Measurements from ENCODE around the gene ZNF620. TPM values are rescaled to one million over a fixed set of nuclear protein-coding genes. Genes with fewer than 3 reads are reported as not detected.
A peak's percentile ranks its signal among the peaks of the same experiment; 100 is the strongest.

Gene ZNF620
- total and polyA plus RNA-seq, 5 experiments from 2014 or later, result 3.1 to 4.1 (median 3.9) TPM

DNA sequence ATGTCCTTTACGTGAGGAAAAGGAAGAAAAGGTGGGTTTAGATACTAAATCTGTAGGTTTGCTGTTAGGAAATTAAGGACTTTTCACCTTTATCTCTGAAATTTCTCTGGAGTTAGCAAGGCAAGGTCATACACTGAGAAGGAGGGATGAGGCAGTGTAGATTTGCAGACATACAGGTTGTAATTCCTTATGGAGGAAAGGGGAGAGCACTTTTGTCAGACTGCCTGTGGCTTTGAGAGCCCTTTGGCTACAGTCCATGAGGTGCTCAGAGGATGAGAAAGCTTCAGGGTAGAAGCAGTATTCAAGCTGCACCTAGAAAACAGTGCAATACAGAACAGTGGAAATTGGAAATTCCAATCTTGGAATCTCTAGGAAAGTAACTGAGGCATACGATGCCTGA is 40.4 kb upstream of the ZNF620 start:
- no peak for DNase-seq
- Mint-ChIP-seq H3K27me3 (no peaks in the 10 kb centered on the region), H3K4me1 (peaks cover 20 to 42% (median 26%) of the 10 kb centered on the region in 4 donors), H3K27ac (peak overlapping the region in 8 of 10 donors; percentile 9 to 84 (median 62)), H3K4me3 (peak overlapping the region in 2 of 10 donors; percentile 16 to 55), H3K36me3 (peaks cover 7 to 57% (median 21%) of the 10 kb centered on the region in 3 donors), H3K9me3 (peaks cover 0 to 7% (median 0%) of the 10 kb centered on the region in 9 donors)
- no peak for ATAC-seq
- POLR2A ChIA-PET, result interaction anchor here (0.7 to 2.4 kb wide), 5 partner anchors 11 to 19 kb away, joined by 3 to 8 read pairs (median 3); partner anchors contain the start of gene ZNF619

DNA sequence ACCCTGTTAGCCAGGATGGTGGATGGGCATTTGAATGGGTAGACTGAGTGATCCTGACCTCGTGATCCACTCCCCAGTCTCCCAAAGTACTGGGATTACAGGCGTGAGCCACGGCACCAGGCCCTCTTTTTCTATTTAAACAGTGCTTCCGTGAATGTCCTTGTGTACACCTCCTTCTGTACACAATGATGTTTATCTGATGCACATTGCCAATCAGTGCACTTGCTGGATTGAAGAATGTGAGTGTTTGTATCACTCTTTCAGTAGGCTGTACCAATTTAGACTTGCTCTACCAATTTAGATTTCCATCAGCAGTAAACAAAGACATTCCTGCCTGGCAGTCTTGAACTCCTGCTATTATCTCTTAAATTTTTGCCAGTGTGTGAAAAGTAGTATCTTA is 37.8 kb upstream of the ZNF620 start:
- Mint-ChIP-seq H3K36me3 (peaks cover 4 to 31% (median 10%) of the 10 kb centered on the region in 3 donors), H3K27ac (peak overlapping the region in 1 of 10 donors; percentile 64), H3K27me3 (no peaks in the 10 kb centered on the region), H3K9me3 (peaks cover 0 to 7% (median 0%) of the 10 kb centered on the region in 9 donors), H3K4me1 (peaks cover 18 to 32% (median 24%) of the 10 kb centered on the region in 4 donors), H3K4me3 (no peak overlapping the region)
- POLR2A ChIA-PET, result interaction anchor here (1.1 kb wide), 1 partner anchor 11 kb away, joined by 7 read pairs; the partner anchor contains the start of gene RPL14
- no peak for DNase-seq
- no peak for ATAC-seq

DNA sequence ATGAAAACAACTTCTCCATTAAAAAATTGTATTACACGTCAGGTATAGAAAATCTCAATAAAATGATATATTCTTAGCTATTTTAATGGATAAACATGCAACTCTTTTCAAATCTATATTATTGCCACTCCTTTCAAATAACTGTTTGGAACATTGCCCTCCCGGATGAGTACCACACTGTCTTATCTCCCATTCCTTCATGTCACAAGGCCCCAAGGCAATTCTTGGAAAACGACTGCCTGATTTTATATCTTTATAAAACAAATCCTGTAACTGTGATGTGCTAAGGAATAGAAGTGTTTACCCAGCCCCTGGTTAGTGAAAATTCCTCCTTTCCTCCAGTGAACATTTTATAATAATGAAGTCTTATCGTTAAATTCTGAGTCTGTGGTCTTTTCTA is 35.1 kb upstream of the ZNF620 start:
- no peak for ATAC-seq
- H3K27ac Mint-ChIP-seq, result no peak overlapping the region
- peaks cover 0 to 5% (median under 1%) of the 10 kb centered on the region in 4 donors for H3K4me1 Mint-ChIP-seq
- no peaks in the 10 kb centered on the region for H3K9me3 Mint-ChIP-seq
- H3K4me3 Mint-ChIP-seq, result no peak overlapping the region
- H3K36me3 Mint-ChIP-seq, result peaks cover 0 to 11% (median 4%) of the 10 kb centered on the region in 3 donors
- no peaks in the 10 kb centered on the region for H3K27me3 Mint-ChIP-seq
- POLR2A ChIA-PET, result interaction anchor here (0.6 to 1.5 kb wide), 3 partner anchors 12 to 1576 kb away, joined by 3 to 9 read pairs (median 5); partner anchors contain the start of gene RPL14
- DNase-seq, result no peak

DNA sequence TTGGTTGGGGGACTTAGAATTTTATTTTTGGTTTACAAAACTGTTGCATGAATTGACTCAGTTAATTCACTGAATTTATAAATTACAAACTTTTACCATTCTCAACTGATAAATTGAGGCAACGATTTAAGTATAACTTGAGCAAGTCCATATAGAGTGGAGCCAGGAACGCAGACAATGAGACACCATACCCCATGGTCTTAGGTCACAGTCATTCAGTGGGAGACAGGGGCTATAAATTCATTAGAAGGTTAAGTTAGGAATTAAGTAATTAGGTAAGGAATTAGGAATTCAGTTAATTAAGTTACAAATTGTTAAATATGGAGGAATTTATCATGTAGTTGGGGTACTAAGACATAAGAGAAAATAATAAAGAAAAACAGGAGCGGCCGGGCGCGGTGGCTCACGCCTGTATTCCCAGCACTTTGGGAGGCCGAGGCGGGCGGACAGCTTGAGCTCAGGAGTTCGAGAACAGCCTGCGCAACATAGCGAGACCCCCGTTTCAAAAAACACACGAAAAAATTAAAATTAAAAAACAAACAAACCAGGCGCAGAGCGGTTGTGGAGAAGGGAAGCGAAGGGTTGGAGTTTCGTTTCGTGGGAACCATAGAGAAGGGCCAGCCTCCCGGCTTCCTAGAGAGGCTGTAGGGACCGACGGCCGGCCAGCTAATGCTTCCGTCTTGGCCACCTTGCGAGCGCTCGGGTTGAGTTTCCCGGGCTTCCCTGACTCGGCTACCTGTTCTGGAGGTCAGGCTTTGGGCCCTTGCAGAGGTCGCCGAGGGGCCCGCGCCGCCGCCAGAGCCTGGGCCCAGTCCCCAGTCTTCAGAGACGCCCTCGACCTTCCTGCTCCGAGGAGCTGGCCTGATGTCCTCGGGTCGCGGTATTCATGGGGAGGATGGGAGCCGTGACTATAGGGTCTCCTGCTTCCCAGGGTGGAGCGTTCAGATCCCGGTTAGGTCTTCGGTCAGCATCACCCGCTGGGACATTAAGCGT is 29.1 kb upstream of the ZNF620 start, which contains the start of gene ZNF619:
ZNF619 (plus strand) TSS at position 645 of the 993 bp plus-strand sequence. CDS start 858 bp downstream, outside the sequence.
- no peaks in the 10 kb centered on the region for H3K27me3 Mint-ChIP-seq
- H3K4me1 Mint-ChIP-seq, result peaks cover 12 to 29% (median 24%) of the 10 kb centered on the region in 4 donors
- POLR2A ChIA-PET, result interaction anchor here (0.6 to 3.6 kb wide), 8 partner anchors 12 to 48 kb away, joined by 3 to 21 read pairs (median 6); partner anchors contain the start of genes RPL14, ZNF620 and ZNF621
- H3K27ac Mint-ChIP-seq, result peak within 1 kb of the TSS; percentile 85 to 98 (median 96)
- peak; percentile 80 to 89 for ATAC-seq
- peaks cover 5 to 27% (median 20%) of the 10 kb centered on the region in 3 donors for H3K36me3 Mint-ChIP-seq
- H3K9me3 Mint-ChIP-seq, result no peaks in the 10 kb centered on the region
- H3K4me3 Mint-ChIP-seq, result peak within 1 kb of the TSS; percentile 88 to 96 (median 93)
- DNase-seq, result peak; percentile 9 to 74 (median 44)

DNA sequence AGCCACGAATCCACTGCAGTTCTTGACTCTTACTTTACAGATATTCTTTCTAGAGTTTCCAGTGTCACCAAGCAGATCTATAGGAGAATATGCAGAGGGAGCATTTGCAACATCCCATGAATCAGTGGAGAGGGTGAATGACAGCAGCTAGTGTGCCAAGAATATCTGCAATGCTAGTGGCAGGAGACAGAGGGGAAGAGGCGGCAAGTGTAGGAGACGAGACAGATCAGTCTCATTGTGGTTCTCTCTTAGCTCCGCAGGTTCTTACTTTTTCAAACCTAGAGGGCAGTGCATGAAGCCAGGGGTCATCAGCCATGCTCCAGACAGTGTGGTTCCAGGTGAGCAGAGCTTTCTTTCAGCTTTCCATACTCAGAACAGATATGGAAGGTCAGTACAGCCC is 28.2 kb upstream of the ZNF620 start:
- Mint-ChIP-seq H3K27me3 (no peaks in the 10 kb centered on the region), H3K27ac (peak overlapping the region; percentile 85 to 98 (median 96)), H3K36me3 (peaks cover 5 to 36% (median 28%) of the 10 kb centered on the region in 3 donors), H3K4me1 (peaks cover 17 to 38% (median 31%) of the 10 kb centered on the region in 4 donors), H3K4me3 (peak overlapping the region; percentile 88 to 96 (median 93)), H3K9me3 (no peaks in the 10 kb centered on the region)
- ATAC-seq (peak in 1 of 2 donors; percentile 18), DNase-seq (no peak)
- POLR2A ChIA-PET, result interaction anchor here (0.6 to 3.6 kb wide), 7 partner anchors 14 to 48 kb away, joined by 3 to 21 read pairs (median 9); partner anchors contain the start of genes RPL14, ZNF620 and ZNF621

DNA sequence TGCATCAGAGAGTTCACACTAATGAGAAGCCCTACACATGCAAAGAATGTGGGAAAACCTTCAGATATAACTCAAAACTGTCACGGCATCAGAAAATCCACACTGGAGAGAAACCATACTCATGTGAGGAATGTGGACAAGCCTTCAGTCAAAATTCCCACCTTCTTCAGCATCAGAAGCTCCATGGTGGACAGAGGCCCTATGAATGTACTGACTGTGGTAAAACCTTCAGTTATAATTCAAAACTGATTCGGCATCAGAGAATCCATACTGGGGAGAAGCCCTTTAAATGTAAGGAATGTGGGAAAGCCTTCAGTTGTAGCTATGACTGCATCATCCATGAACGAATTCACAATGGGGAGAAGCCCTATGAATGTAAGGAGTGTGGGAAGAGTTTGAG is 18.7 kb upstream of the ZNF620 start:
- no peak overlapping the region for H3K27ac Mint-ChIP-seq
- no peak overlapping the region for H3K4me3 Mint-ChIP-seq
- POLR2A ChIA-PET, result no interaction called here
- H3K36me3 Mint-ChIP-seq, result peaks cover 24 to 73% (median 56%) of the 10 kb centered on the region in 3 donors
- ATAC-seq (no peak), DNase-seq (no peak)
- peaks cover 4 to 15% (median 9%) of the 10 kb centered on the region in 4 donors for H3K4me1 Mint-ChIP-seq
- no peaks in the 10 kb centered on the region for H3K27me3 Mint-ChIP-seq
- peaks cover 0 to 35% (median 22%) of the 10 kb centered on the region in 9 donors for H3K9me3 Mint-ChIP-seq

DNA sequence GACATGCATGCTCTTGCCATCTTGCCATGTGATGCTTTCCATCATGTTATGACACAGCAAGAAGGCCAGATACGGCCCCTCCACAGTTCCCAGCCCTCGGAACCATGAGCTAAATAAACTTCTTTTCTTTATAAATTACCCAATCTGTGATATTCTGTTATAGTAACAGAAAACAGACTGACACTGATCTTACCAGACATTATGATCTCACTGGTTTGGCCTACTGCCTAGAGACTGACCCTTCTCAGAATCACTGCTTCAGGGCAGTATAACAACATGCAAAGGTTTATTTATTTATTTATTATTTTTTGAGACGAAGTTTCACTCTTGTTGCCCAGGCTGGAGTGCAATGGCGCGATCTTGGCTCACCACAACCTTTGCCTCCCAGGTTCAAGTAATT is 14.9 kb upstream of the ZNF620 start:
- POLR2A ChIA-PET, result no interaction called here

DNA sequence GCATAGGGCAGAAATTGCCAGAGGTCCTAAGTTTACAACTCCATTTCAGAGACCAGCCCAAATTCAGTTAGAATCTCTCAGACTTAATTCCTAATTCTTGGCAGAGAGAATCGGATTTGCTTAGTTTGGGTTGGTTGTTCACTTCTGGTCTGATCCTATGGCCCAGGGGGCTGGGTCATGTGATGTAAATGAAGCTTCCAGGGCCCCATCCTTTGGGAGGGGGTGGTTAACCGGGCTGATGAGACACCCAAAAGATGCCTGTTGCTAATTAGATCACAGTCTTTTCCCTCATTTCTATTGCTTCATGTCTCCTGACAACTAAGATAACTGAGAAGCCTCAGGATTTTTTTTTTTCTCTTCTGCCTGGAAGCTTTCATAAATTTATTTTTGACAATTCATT is 11.1 kb upstream of the ZNF620 start:
- DNase-seq, result no peak
- POLR2A ChIA-PET, result no interaction called here
- Mint-ChIP-seq H3K27ac (peak overlapping the region in 1 of 10 donors; percentile 11), H3K9me3 (peaks cover 0 to 6% (median 1%) of the 10 kb centered on the region in 9 donors), H3K36me3 (peaks cover 0 to 14% (median 4%) of the 10 kb centered on the region in 3 donors), H3K27me3 (no peaks in the 10 kb centered on the region), H3K4me3 (no peak overlapping the region), H3K4me1 (peaks cover 0 to 3% (median 0%) of the 10 kb centered on the region in 4 donors)
- no peak for ATAC-seq

More for the DNA sequence above, 14.9 kb upstream of the ZNF620 start:
- peaks cover 24 to 45% (median 29%) of the 10 kb centered on the region in 3 donors for H3K36me3 Mint-ChIP-seq
- H3K9me3 Mint-ChIP-seq, result peaks cover 0 to 35% (median 22%) of the 10 kb centered on the region in 9 donors
- no peak overlapping the region for H3K4me3 Mint-ChIP-seq
- peaks cover 0 to 3% (median 0%) of the 10 kb centered on the region in 4 donors for H3K4me1 Mint-ChIP-seq
- no peak for DNase-seq
- no peaks in the 10 kb centered on the region for H3K27me3 Mint-ChIP-seq
- no peak overlapping the region for H3K27ac Mint-ChIP-seq
- ATAC-seq, result no peak

DNA sequence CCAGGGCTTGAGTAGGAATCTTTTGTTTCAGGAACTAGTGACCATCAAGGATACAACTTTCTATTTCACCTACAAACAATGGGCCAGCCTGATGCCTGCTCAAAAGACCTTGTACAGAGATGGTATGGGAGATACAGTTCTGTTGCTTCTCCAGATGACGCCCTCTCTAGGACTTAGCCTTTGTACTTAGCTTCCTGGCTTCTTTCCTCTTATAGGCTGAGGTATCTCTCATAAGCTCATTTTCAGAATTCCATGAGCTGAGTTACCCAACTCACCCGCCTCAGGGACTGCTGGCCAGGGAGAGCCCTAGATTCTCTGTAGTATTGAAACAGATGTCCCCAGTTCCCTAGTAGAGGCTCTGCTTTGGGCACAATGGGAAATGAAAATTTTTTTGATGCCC is 8.6 kb upstream of the ZNF620 start:
- POLR2A ChIA-PET, result no interaction called here
- no peak for ATAC-seq
- no peaks in the 10 kb centered on the region for H3K9me3 Mint-ChIP-seq
- peaks cover 0 to 4% (median 0%) of the 10 kb centered on the region in 3 donors for H3K36me3 Mint-ChIP-seq
- H3K27me3 Mint-ChIP-seq, result no peaks in the 10 kb centered on the region
- no peak overlapping the region for H3K27ac Mint-ChIP-seq
- H3K4me1 Mint-ChIP-seq, result peaks cover 0 to 5% (median 0%) of the 10 kb centered on the region in 4 donors
- DNase-seq, result no peak
- no peak overlapping the region for H3K4me3 Mint-ChIP-seq

DNA sequence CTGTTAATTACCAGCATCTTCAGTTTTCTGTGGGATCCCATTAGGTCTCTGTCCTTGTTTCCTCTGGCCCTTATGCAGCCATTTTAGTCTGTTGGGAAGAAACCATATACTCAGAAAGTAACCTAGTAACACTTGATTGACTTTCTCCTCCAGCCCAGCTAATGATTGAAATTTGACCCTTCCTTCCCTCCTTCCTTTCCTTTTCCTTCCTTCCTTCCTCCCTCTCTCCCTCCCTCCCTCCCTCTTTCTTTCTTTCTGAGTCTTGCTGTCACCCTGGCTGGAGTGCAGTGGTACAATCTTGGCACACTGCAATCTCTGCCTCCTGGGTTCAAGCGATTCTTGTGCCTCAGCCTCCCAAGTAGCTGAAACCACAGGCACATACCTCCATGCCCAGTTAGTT is 5.9 kb upstream of the ZNF620 start:
- Mint-ChIP-seq H3K27ac (peak overlapping the region in 1 of 10 donors; percentile 43), H3K9me3 (no peaks in the 10 kb centered on the region), H3K36me3 (peaks cover 0 to 4% (median 0%) of the 10 kb centered on the region in 3 donors), H3K27me3 (no peaks in the 10 kb centered on the region), H3K4me3 (no peak overlapping the region), H3K4me1 (peaks cover 0 to 5% (median 3%) of the 10 kb centered on the region in 4 donors)
- POLR2A ChIA-PET, result no interaction called here
- DNase-seq (no peak), ATAC-seq (no peak)

DNA sequence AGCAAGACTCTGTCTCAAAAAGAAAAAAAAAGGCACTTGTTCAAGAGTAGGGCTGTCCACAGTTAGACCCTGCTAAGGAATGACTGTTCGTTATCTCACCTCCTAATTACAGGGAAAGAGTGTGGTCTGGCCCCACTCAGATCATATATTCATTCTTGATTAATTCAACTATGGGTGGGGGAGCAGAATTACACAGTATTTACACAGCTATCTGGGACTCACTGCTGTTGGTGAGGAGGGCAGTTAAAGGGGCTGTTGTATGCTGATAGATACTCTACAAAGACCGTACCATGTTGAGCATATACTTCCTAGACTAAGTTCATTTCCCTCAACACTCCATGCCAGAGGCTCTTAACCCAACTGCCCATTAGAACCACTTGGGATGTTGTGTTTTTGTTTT is 3.8 kb upstream of the ZNF620 start:
- DNase-seq, result no peak
- H3K4me1 Mint-ChIP-seq, result peaks cover 5 to 21% (median 15%) of the 10 kb centered on the region in 4 donors
- H3K27me3 Mint-ChIP-seq, result no peaks in the 10 kb centered on the region
- H3K9me3 Mint-ChIP-seq, result no peaks in the 10 kb centered on the region
- H3K36me3 Mint-ChIP-seq, result peaks cover 0 to 4% (median 0%) of the 10 kb centered on the region in 3 donors
- POLR2A ChIA-PET, result no interaction called here
- no peak overlapping the region for H3K4me3 Mint-ChIP-seq
- no peak for ATAC-seq
- H3K27ac Mint-ChIP-seq, result no peak overlapping the region

Data from naive thymus-derived CD8-positive, alpha-beta T cell (primary cell).